ENCODE measurements around the gene RPSA. TPM values are rescaled to one million over a fixed set of nuclear protein-coding genes. Genes with fewer than 3 reads are reported as not detected.

RPSA gene
- total RNA-seq, 1 experiment from 2014 or later: 994 TPM

- ChIA-PET CTCF (no interaction called here), POLR2A (ENCODE audit: low non-redundant PET) (no interaction called here)
- H3K36me3 ChIP-seq (ENCODE audit: insufficient read depth, low read length, poor library complexity, severe bottlenecking): no peaks in the 10 kb centered on the region
- H3K4me3 ChIP-seq (ENCODE audit: low read depth, low read length, poor library complexity, severe bottlenecking): no peak overlapping the region
- no peak overlapping the region for H3K27ac ChIP-seq (ENCODE audit: low read depth, low read length, poor library complexity, severe bottlenecking)
- DNase-seq (ENCODE audit: low spot score): peak; percentile 6
- H3K4me1 ChIP-seq (ENCODE audit: insufficient read depth, low read length, poor library complexity, severe bottlenecking): no peaks in the 10 kb centered on the region
- no peaks in the 10 kb centered on the region for H3K27me3 ChIP-seq (replicated peaks; ENCODE audit: insufficient read depth, low read depth, low read length, poor library complexity)
- intact Hi-C loops (cut with micrococcal nuclease; ENCODE audit: unreplicated experiment): no loop called here
- TF ChIP-seq CTCF (conservative IDR thresholded peaks at IDR 0.05; ENCODE audit: low read depth, low read length) (no peak), EZH2 (IDR thresholded peaks at IDR 0.05; ENCODE audit: borderline replicate concordance, low read depth, low read length, poor library complexity, severe bottlenecking) (no peak)
- BruUV-seq (replicated peaks): no TSS peak
- no peaks in the 10 kb centered on the region for H3K9me3 ChIP-seq (ENCODE audit: low read depth, low read length, poor library complexity, severe bottlenecking)
Observed at GRCh38 chr3:39443530-39443929, 37.0 kb downstream of the RPSA start.

- Histone ChIP-seq H3K4me3 (ENCODE audit: low read depth, low read length, poor library complexity, severe bottlenecking) (no peak overlapping the region), H3K27me3 (replicated peaks; ENCODE audit: insufficient read depth, low read depth, low read length, poor library complexity) (no peaks in the 10 kb centered on the region), H3K27ac (ENCODE audit: low read depth, low read length, poor library complexity, severe bottlenecking) (no peak overlapping the region), H3K9me3 (ENCODE audit: low read depth, low read length, poor library complexity, severe bottlenecking) (no peaks in the 10 kb centered on the region), H3K4me1 (ENCODE audit: insufficient read depth, low read length, poor library complexity, severe bottlenecking) (no peaks in the 10 kb centered on the region), H3K36me3 (ENCODE audit: insufficient read depth, low read length, poor library complexity, severe bottlenecking) (no peaks in the 10 kb centered on the region)
- no peak for TF ChIP-seq CTCF (conservative IDR thresholded peaks at IDR 0.05; ENCODE audit: low read depth, low read length)
- no peak for TF ChIP-seq EZH2 (IDR thresholded peaks at IDR 0.05; ENCODE audit: borderline replicate concordance, low read depth, low read length, poor library complexity, severe bottlenecking)
- intact Hi-C loops (cut with micrococcal nuclease; ENCODE audit: unreplicated experiment): no loop called here
- no TSS peak for BruUV-seq (replicated peaks)
- POLR2A ChIA-PET (ENCODE audit: low non-redundant PET): no interaction called here
- CTCF ChIA-PET: interaction anchor here (1.1 kb wide), 1 partner anchor 53 kb away, joined by 4 read pairs; no protein-coding TSS in a partner anchor
- DNase-seq (ENCODE audit: low spot score): no peak
Observed at GRCh38 chr3:39445927-39446326, 39.4 kb downstream of the RPSA start.

- BruUV-seq (replicated peaks): no TSS peak
- H3K9me3 ChIP-seq (ENCODE audit: low read depth, low read length, poor library complexity, severe bottlenecking): no peaks in the 10 kb centered on the region
- ChIA-PET POLR2A (ENCODE audit: low non-redundant PET) (no interaction called here), CTCF (interaction anchor here (1.1 kb wide), 1 partner anchor 53 kb away, joined by 4 read pairs; no protein-coding TSS in a partner anchor)
- no peak for DNase-seq (ENCODE audit: low spot score)
- no peaks in the 10 kb centered on the region for H3K36me3 ChIP-seq (ENCODE audit: insufficient read depth, low read length, poor library complexity, severe bottlenecking)
- no peak overlapping the region for H3K4me3 ChIP-seq (ENCODE audit: low read depth, low read length, poor library complexity, severe bottlenecking)
- TF ChIP-seq EZH2 (IDR thresholded peaks at IDR 0.05; ENCODE audit: borderline replicate concordance, low read depth, low read length, poor library complexity, severe bottlenecking) (no peak), CTCF (conservative IDR thresholded peaks at IDR 0.05; ENCODE audit: low read depth, low read length) (no peak)
- no peaks in the 10 kb centered on the region for H3K4me1 ChIP-seq (ENCODE audit: insufficient read depth, low read length, poor library complexity, severe bottlenecking)
- no peaks in the 10 kb centered on the region for H3K27me3 ChIP-seq (replicated peaks; ENCODE audit: insufficient read depth, low read depth, low read length, poor library complexity)
- intact Hi-C loops (cut with micrococcal nuclease; ENCODE audit: unreplicated experiment): no loop called here
- H3K27ac ChIP-seq (ENCODE audit: low read depth, low read length, poor library complexity, severe bottlenecking): no peak overlapping the region
Observed at GRCh38 chr3:39446444-39446843, 39.9 kb downstream of the RPSA start.

All from A673 (cell line).